ENCODE results near the gene MTNR1B.
A peak's percentile ranks its signal among the peaks of the same experiment; 100 is the strongest.

Gene MTNR1B

DNA sequence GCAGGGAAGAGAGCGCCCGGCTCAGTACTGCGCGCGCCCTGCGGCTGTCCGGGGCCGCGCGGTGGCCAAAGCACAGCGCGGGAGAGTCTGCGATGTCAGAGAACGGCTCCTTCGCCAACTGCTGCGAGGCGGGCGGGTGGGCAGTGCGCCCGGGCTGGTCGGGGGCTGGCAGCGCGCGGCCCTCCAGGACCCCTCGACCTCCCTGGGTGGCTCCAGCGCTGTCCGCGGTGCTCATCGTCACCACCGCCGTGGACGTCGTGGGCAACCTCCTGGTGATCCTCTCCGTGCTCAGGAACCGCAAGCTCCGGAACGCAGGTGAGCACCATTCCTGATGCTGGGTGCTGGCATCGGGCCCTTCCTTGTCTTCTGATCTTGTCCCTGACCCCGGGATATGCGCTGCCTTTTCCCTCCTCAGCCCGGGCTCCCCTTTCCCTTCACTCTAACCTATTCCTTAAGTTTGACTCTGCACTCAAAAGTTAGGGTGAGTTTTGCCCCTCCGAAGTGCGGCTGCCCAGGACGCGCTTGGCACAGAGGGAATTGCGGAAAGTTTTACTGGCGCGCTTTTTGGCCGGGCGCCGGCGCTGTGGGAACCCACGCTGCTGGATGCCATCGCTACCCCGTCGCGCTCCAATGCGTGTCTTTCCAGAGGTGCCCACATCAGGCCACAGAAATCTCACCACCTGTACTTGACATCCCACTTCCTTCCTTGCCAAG is at the start of gene MTNR1B:
Gene MTNR1B, plus strand, starts transcription at position 18 of the 714 bp plus-strand sequence. Its CDS starts 75 bp downstream, at position 93.
- DNase-seq (ENCODE audit: insufficient read length, low spot score) (no peak), FAIRE-seq (no peak)

DNA sequence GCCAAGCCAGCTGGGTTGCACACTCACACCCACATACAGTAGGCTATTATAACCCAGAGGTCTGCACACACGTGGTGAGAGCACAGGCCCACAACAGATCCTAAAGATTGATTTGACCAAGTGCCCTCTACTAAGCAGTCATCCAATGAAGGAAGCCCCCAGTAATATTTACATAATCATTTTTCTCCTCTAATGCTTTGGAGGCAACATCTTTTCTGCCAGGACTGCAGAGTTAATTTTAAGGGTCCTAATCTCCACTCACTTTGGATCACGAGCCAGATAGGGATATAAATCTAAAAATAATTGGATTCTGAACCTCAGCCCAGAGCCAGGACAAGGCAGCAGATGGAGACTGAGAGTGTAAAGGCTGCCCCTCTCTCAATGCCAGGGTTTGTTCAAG is 49.1 kb upstream of the MTNR1B start:
- no peak for DNase-seq (ENCODE audit: insufficient read length, low spot score)
- no peak for FAIRE-seq

DNA sequence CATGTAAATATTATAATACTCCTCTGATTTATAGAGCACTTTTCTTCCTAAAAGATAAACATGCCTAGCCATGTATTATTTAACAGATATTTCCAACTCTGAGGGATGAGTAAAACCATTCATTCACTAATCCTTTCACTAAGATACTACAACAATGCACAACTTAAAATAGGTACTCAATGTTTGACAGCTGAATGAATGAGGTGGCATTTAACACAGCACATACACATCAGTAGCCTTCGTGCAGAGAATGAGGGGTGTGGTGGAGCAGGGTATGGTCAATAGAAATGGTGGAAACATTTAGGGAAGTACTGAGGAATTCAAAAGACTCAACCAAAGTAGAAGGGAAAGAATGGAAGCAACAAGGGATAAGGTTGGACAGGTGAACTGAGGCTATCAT is 46.7 kb upstream of the MTNR1B start:
- DNase-seq (ENCODE audit: insufficient read length, low spot score), result no peak
- no peak for FAIRE-seq

DNA sequence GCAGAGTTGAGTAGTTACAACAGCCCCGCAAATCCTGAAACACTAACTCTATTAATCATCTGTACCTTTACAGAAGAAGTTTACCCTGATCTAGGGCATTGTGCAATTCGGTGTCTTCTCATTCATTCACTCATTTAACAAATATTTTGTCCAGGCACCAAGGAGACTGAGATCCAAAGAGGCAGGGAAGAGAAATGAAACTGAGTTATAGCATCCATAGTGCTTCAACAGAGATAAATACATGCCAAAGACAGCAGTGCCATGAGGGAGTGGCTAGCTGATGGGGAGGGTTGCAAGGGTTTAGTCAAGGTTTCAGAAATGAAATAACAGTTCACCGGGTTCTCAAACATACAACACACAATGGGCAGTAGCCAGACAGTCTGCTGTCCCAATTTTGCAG is 40.2 kb upstream of the MTNR1B start:
- FAIRE-seq (no peak), DNase-seq (ENCODE audit: insufficient read length, low spot score) (no peak)

DNA sequence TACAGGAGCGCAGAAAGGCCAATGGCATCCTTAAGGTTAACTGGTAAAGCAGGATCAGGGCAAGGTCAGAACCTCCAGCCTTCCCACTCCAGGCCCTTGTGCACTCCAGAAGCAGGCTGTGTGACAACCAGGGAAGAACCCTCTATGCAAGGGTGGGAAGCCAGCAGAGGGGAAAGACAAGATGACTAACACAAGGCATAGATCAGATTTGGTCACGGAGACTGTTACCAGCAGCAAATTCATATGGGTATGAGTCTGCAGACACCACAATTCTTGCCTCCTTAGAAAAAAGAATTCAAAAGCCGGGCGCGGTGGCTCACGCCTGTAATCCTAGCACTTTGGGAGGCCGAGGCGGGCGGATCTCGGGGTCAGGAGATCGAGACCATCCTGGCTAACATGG is 39.8 kb upstream of the MTNR1B start:
- no peak for FAIRE-seq

DNA sequence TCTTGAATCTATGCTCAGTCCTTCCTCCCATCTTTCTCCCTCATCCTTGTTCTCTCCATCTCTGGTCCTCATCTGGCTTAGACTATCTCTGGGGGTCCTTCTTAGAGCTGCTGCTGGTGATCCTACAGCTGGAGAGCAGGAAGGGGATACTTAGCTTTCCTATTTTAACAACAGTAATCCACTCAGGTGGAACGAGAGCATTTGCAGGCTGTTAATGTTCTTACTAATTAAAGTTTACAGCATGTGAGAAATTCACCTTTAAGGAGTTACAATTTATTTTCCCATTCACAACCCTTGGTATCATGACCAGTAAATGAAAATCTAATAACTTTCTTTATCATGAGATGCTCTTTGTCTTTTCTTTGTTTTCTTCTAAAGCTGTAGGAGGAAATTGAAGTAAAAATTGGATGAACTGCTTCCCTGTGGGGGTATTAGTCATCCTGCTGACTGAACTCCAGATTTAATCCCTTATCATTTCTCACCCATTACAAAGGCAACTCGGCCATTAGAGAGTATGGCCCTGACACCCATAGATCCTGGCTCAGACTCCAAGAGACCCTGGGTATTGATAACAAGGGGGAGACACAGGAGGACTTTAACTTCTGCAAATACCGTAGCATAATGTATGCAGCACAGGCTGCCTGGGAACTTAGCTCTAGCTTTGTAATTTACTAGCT is 37.6 kb upstream of the MTNR1B start:
- no peak for DNase-seq (ENCODE audit: insufficient read length, low spot score)

More for the DNA sequence above, 39.8 kb upstream of the MTNR1B start:
- no peak for DNase-seq (ENCODE audit: insufficient read length, low spot score)

DNA sequence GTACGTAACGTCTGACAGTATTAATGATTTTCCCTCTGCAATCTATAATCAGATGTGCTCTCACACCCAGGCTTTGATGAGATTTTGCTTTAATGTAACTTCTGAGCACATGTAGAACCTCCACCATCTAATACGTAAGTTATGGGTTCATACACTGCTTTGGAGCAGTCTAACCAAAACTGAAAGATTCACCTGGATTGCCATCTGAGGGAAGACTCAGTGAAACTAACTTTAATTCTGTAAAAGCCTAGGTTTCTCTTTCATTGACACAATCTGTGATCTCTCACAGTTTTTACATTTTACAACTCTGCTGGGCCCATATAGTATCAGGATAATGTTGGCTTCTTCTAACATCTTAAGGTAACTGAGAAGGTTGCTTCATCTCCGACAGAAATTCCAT is 30.1 kb upstream of the MTNR1B start:
- no peak for DNase-seq (ENCODE audit: insufficient read length, low spot score)

More for the DNA sequence above, 37.6 kb upstream of the MTNR1B start:
- FAIRE-seq, result no peak

DNA sequence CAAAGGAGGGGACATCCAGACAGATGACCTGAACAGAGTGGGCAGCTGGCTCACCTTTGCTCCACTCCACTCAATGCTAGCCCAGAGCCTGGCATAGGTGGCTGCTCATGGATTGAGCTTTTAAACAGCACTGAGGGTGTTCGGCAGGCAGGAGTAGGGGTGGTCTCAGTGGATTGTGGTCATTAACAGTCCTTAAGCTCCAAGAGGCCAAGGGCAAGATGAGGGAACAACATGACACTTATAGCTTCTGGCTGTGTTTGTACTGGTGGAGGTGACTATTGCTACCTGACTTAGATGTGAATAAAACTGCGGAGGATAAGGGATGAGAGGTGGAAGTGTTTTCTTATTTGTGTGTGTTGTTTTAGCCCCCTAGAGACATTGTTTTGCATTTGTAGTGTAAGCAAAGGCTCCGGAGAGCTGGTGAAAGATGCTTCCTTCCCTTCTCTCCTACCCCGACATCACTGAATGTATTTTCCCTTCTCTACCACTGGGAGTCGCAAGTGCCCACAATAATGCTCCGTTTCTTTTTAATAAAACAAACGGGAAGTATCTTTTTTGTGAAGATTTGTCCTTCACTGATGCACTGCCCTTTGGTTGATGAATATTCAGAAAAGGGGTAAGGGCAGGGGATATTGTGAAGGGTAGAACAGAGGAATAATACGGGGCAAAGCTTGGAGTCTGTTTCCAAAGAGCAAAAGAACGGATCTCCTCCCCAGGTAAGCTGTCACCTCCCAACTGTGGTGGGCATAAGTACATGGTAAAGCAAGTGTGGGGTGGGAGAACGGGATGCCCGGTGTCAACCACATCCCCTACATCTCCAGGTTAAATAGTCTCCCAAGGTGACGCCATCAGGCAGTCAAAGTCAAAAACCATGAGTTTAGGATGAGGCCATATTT is 27.5 kb upstream of the MTNR1B start:
- peak; percentile 28 for FAIRE-seq
- DNase-seq (ENCODE audit: insufficient read length, low spot score), result peak; percentile 33

More for the DNA sequence above, 30.1 kb upstream of the MTNR1B start:
- FAIRE-seq, result peak; percentile 44

DNA sequence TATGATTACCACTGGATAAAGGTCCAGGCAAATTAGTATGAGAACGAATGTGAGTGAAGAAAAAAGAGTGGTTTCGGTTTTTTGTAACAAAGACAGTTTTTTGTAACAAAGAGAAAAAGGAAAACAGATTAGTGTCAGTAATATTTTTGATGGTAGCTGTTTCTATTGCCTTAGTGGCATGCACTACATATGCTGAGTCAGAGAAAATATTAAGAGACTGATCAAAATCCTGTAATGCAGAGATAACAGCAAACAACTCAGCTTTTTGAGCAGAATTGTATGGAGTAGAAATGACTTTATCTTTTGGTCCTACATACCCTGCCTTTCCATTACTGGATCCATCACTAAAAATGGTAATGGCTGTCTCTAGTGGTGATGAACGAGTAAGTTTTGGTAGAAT is 22.7 kb upstream of the MTNR1B start:
- no peak for FAIRE-seq

DNA sequence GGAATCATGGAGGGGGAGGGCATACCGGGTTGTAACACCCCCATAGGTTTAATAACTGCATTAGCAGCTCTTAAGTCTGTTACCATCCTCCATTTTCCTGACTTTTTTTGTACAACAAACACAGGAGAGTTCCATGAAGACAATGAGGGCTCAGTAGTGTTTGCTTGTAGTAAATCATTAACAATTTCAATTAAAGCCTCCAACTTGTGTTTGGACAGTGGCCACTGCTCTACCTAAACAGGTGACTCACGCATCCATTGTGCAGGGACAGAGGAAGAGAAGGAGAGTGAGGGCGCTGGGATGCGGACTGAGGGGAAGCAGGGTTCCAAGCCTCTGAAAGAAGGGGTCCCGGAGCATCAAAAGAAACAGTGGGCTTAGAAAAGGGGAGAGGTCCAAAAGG is 21.3 kb upstream of the MTNR1B start:
- no peak for FAIRE-seq
- DNase-seq (ENCODE audit: insufficient read length, low spot score), result no peak

More for the DNA sequence above, 22.7 kb upstream of the MTNR1B start:
- no peak for DNase-seq (ENCODE audit: insufficient read length, low spot score)

DNA sequence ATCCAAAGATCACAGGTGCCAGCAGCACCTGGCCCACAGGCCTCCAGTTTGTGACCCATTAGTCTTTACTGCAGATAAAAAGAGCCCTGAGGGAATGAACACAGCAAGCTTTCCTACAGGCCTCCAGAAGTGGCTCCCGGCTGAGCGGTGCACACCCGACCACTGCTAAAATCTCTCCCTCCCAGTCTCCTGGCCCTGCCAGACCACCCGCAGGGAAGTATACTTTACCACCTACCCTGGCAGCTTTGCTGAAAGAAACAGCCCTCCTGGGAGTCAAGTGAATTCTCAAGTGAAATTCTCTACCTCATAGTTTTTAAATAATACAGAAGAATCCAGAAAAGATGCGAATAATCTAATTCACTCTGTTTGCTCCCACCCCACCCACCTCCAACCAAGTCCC is 15.4 kb upstream of the MTNR1B start:
- no peak for FAIRE-seq
- DNase-seq (ENCODE audit: insufficient read length, low spot score), result no peak

DNA sequence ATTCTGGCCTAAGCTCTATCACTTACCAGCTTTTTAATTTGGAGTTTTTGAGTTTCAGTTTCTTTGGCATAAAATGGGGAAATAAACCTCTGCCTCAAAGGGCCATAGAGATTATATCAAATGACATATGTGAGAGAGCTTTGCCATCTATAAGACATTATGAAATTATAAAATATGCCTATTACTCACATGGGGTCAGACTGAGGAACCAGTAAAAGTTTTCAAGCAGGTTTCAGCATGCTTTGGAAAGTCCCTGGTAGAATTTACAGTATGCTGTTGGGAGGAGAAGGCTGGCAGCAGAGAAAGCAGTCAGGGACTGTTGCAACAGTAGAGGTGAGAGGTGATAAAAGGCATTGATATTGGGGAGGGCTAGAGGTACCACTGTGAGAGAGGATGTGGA is 13.6 kb upstream of the MTNR1B start:
- DNase-seq (ENCODE audit: insufficient read length, low spot score), result no peak
- FAIRE-seq, result no peak

DNA sequence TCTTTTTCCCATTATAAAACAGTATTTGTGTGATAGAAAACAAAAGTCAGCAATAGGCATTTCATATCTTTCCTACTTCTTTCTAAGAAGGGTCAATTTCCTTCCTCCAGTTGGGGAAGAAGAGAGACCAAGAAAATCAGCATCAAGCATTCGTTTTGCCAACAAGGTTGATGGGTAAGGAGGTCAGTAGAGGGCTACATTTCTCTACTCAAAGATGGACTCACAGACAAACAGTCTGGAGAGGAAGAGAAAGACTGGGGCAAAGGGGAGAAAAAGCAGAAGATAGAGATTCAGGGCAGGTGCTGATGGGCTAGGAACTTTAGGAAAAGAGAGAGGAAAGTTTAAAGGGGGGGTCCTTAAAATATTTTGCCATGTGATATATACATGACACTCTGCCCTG is 8.6 kb upstream of the MTNR1B start:
- FAIRE-seq (no peak), DNase-seq (ENCODE audit: insufficient read length, low spot score) (no peak)

DNA sequence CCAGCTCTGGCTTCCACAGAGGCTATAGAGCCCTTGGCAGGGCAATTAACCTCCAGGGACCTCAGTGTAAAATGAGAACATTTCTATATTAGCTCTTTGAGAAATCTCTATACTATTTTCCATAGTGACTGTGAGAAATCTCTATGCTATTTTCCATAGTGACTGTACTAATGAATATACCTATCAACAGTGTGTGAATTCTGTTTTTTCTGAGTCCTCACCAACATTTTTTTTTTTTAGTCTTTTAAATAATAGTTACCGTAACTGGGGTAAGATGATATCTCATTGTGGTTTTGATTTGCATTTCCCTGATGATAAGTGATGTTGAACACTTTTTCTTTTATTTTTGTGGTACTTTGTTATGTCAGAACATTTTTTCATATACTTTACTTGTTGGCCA is 7.0 kb upstream of the MTNR1B start:
- FAIRE-seq, result no peak
- no peak for DNase-seq (ENCODE audit: insufficient read length, low spot score)

DNA sequence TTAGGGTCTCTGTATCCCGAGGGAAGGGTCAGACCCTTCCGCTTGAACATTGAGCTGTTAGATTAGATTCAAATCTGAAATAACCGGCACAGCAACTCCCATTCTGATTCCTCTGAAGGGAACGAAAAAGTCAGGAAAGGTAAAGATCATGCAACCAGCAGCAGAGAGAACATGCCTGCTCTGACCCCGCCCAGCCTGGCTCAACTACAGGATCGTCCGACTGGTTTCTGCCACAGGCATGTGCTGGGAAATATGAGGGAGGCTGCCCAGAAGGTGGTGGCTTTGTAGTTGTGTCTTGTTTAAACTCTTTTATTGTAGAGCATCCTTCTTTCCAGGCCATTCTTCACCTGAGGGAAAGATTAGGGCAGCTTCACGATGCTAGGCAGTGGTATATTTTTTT is 5.0 kb upstream of the MTNR1B start:
- DNase-seq (ENCODE audit: insufficient read length, low spot score), result no peak

DNA sequence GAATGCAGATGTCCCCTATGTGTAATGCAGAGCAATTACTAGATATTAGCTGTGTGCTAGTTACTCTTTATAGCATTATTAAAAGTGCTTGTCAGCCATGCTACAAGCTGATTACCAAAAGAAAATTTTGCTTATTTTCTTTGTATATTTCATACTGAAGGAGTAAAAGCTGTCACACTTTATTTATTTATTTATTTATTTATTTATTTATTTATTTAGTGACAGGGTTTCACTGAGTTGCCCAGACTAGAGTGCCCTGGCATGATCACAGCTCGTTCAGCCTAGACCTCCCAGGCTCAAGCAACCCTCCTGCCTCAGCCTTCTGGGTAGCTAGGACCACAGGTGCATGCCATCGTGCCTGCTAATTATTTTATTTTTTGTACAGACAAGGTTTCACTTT is 4.3 kb upstream of the MTNR1B start:
- DNase-seq (ENCODE audit: insufficient read length, low spot score) (no peak), FAIRE-seq (no peak)

More for the DNA sequence above, 5.0 kb upstream of the MTNR1B start:
- FAIRE-seq, result no peak

DNA sequence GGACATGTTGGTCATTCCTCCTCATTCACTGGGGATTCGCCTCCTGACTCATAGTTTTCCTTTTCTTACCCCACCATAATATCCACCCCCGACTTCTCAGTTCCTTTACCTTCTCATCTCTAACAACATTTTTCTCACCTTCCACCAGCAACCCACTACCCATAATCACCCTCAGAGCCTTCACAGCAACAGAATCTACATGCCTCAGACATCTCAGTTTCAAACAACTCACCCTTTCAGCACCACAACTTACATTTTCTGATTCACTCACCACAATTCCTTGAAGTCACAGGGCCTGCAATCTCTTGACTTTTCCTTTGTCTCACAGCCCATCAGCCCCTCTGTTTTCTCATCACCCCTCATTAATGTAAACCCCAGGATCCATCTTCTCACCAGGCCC is 2.3 kb upstream of the MTNR1B start:
- no peak for FAIRE-seq
- DNase-seq (ENCODE audit: insufficient read length, low spot score), result no peak

DNA sequence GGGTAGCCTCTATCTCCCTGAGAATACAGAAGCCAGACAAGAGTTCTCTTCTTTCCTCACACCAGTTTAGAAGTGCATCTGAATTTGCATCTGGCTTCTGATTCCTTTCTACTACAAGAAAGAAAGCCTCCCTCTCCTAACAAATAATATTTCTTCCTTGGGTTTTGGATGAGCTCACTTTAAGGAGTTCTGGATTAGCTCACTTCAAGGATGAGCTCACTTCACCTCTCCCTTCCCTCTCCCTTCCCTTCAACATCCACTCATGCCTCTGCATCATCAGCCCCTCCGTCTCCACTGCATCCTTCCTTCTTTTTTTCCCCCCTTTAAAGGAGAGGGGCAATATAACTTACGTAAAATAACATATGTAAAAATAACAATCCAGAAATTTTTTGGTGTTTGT is 1.6 kb upstream of the MTNR1B start:
- no peak for FAIRE-seq
- no peak for DNase-seq (ENCODE audit: insufficient read length, low spot score)

DNA sequence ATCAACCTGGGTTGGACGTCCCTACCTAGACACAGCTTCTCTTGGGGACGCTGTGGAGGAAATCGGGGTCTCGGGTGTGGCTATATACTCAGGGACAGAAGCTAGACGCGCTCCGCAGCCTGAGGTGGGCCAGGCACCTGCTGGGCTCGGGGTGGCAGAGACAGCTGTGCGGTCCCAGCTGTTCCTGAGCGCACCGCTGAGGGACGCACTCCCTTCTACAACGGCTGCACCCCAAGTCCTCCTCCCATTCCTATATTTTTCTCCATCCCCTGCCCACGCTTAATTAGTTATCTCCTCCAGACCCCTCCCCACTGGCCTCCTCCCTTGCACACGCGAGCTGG is 188 bp upstream of the MTNR1B start:
- no peak for FAIRE-seq
- no peak for DNase-seq (ENCODE audit: insufficient read length, low spot score)

DNA sequence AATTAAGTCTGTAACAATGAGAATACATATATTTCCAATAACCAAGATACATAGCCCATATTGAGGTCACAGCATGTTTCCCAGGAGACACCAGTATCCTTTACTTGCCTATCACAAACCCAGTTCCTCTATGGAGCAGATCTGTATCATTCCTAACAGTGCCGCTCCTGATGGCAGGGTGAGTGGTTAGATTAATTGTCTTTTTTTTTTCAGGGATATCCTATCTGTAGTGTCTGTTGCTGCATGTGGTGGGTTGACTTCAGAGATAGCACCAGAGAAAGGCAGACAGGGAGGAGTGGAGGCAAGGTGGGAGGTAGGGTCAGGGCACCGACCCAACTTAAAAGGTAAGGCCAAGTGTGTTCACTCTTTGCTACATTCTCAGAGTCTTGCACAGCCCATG is 2.8 kb downstream of the MTNR1B start:
- FAIRE-seq (no peak), DNase-seq (ENCODE audit: insufficient read length, low spot score) (no peak)

DNA sequence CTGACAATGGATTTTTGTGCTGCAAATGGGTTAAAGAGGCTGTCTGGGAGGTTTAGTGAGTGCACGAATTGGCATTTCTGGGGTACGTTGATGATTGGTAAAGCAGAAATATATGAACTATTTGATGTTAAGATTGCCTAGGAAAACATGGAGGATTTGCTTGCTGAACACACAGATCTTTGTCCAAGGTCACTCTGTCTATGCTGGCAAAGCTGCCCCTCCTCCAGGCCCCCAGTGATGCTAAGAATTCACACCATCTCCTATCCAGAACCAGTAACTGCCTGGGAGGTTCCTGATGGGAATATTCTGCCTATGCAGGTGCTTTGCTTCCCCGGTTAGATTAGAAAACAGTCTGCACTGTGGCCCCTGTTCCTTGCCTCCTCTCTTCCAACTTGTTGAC is 5.8 kb downstream of the MTNR1B start:
- DNase-seq (ENCODE audit: insufficient read length, low spot score) (no peak), FAIRE-seq (no peak)

DNA sequence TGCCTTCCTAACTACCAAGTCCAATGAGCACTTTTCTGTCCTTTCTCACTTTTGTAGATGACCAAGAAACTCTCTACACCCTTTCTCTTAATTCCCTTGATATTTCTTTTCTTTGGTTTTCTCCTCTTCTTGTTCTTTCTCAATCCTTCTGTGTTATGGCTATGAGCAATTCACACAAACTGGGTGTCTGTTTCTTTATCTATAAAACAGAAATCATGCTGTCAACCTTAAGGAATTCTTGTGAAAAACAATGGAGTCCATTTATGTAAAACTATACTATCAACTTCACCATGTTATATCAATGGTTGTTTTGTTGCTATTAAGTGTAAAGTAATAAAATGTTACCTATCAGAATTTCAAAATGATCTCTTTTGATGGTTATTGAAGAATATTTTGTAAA is 7.2 kb downstream of the MTNR1B start:
- FAIRE-seq (no peak), DNase-seq (ENCODE audit: insufficient read length, low spot score) (no peak)

Measured in GM19239 (cell line).